H9 (cell line): ENCODE results near the gene EPHB2. TPM values are rescaled to one million over a fixed set of nuclear protein-coding genes. Genes with fewer than 3 reads are reported as not detected.

Experiments used
- DNase-seq: peaks from one replicate; pipeline ENCODE4 v3.0.0-alpha.2; 2017
- H2AFZ ChIP-seq: one replicate; pipeline ENCODE4 v1.6.1; 2013; ENCODE audit warnings: mild to moderate bottlenecking, low read length, control low read depth, moderate library complexity
- H2AK5ac ChIP-seq: 2 replicates; pipeline ENCODE4 v1.6.1; 2013; ENCODE audit warnings: low read length, control low read depth, mixed read lengths; ENCODE audit not compliant: insufficient read length
- H2BK120ac ChIP-seq: one replicate; pipeline ENCODE4 v1.6.1; 2013; ENCODE audit warnings: low read depth, mild to moderate bottlenecking, low read length, control low read depth, inconsistent platforms; ENCODE audit not compliant: poor library complexity, severe bottlenecking
- H2BK12ac ChIP-seq: 2 replicates; pipeline ENCODE4 v1.6.1; 2013; ENCODE audit warnings: low read length, control low read depth, mixed read lengths, low read depth; ENCODE audit not compliant: insufficient read length
- H2BK15ac ChIP-seq: 2 replicates; pipeline ENCODE4 v1.6.1; 2013; ENCODE audit warnings: low read depth, low read length, control low read depth
- H2BK20ac ChIP-seq: one replicate; pipeline ENCODE4 v1.6.1; 2013; ENCODE audit warnings: low read depth, mild to moderate bottlenecking, low read length, control low read depth, inconsistent platforms; ENCODE audit not compliant: poor library complexity, severe bottlenecking
- H2BK5ac ChIP-seq: 2 replicates; pipeline ENCODE4 v1.6.1; 2013; ENCODE audit warnings: low read length, control low read depth, mixed read lengths; ENCODE audit not compliant: insufficient read length
- H3K14ac ChIP-seq: 2 replicates; pipeline ENCODE4 v1.6.1; 2013; ENCODE audit warnings: low read length, control low read depth; ENCODE audit not compliant: insufficient read depth
- H3K18ac ChIP-seq: 2 replicates; pipeline ENCODE4 v1.6.1; 2013; ENCODE audit warnings: low read depth, mild to moderate bottlenecking, mixed read lengths, low read length, control low read depth; ENCODE audit not compliant: insufficient read length
- H3K23ac ChIP-seq: 2 replicates; pipeline ENCODE4 v1.6.1; 2013; ENCODE audit warnings: low read length, control low read depth, mixed read lengths, low read depth; ENCODE audit not compliant: insufficient read length
- H3K23me2 ChIP-seq: 2 replicates; pipeline ENCODE4 v1.6.1; 2013; ENCODE audit warnings: low read depth, mild to moderate bottlenecking, mixed read lengths, low read length, control low read depth; ENCODE audit not compliant: insufficient read length, poor library complexity, severe bottlenecking
- H3K27ac ChIP-seq: 2 replicates; pipeline ENCODE4 v1.5.1; 2013; ENCODE audit warnings: low read length, control low read depth, mixed read lengths, low read depth; ENCODE audit not compliant: insufficient read length
- H3K27me3 ChIP-seq: 2 replicates; pipeline ENCODE4 v1.6.1; 2013; ENCODE audit warnings: low read length, control low read depth, inconsistent platforms; ENCODE audit not compliant: insufficient read depth
- H3K4ac ChIP-seq: 2 replicates; pipeline ENCODE4 v1.6.1; 2013; ENCODE audit warnings: low read depth, mild to moderate bottlenecking, control low read depth, inconsistent platforms, low read length, moderate library complexity
- H3K4me1 ChIP-seq: 2 replicates; pipeline ENCODE4 v1.6.1; 2013; ENCODE audit warnings: low read length, control low read depth, inconsistent platforms; ENCODE audit not compliant: insufficient read depth
- H3K4me2 ChIP-seq: 2 replicates; pipeline ENCODE4 v1.6.1; 2013; ENCODE audit warnings: low read length, control low read depth, mixed read lengths; ENCODE audit not compliant: insufficient read length, insufficient read depth
- H3K56ac ChIP-seq: 2 replicates; pipeline ENCODE4 v1.6.1; 2013; ENCODE audit warnings: low read depth, mild to moderate bottlenecking, mixed read lengths, low read length, control low read depth; ENCODE audit not compliant: insufficient read length
- H3K79me1 ChIP-seq: 2 replicates; pipeline ENCODE4 v1.6.1; 2013; ENCODE audit warnings: low read depth, mild to moderate bottlenecking, moderate library complexity, low read length, control low read depth, inconsistent platforms; ENCODE audit not compliant: insufficient read depth, poor library complexity, severe bottlenecking
- H3K79me2 ChIP-seq: 2 replicates; pipeline ENCODE4 v1.6.1; 2013; ENCODE audit warnings: low read length, control low read depth, inconsistent platforms; ENCODE audit not compliant: insufficient read depth
- H3K9ac ChIP-seq: 2 replicates; pipeline ENCODE4 v1.6.1; 2013; ENCODE audit warnings: low read length, control low read depth, mixed read lengths; ENCODE audit not compliant: insufficient read length; ENCODE audit errors: extremely low read depth
- H3K9me3 ChIP-seq: one replicate; pipeline ENCODE4 v1.6.1; 2013; ENCODE audit warnings: low read depth, low read length, inconsistent platforms; ENCODE audit not compliant: control insufficient read depth
- H3T11ph ChIP-seq: one replicate; pipeline ENCODE4 v1.6.1; 2013; ENCODE audit warnings: mild to moderate bottlenecking, low read length, control low read depth, inconsistent platforms
- H4K20me1 ChIP-seq: one replicate; pipeline ENCODE4 v1.6.1; 2013; ENCODE audit not compliant: control insufficient read depth, insufficient read length, insufficient read depth
- H4K5ac ChIP-seq: 2 replicates; pipeline ENCODE4 v1.6.1; 2013; ENCODE audit warnings: low read depth, mild to moderate bottlenecking, mixed read lengths, low read length, control low read depth; ENCODE audit not compliant: insufficient read length
- H4K8ac ChIP-seq: replicated peaks from 2 replicates; pipeline ENCODE4 v1.6.1; 2013; ENCODE audit warnings: low read length, control low read depth, mixed read lengths, low read depth; ENCODE audit not compliant: insufficient read length
- H4K91ac ChIP-seq: 2 replicates; pipeline ENCODE4 v1.6.1; 2013; ENCODE audit warnings: low read depth, mild to moderate bottlenecking, moderate library complexity, mixed read lengths, low read length, control low read depth; ENCODE audit not compliant: insufficient read length
- H3K27ac Mint-ChIP-seq, 3 experiments: 2 replicates in 2 of 3; 3 replicates in 1 of 3; pipeline ENCODE4 v1.8.0; 2020 to 2021; ENCODE audit warnings: mixed read lengths in 3 of 3, mild to moderate bottlenecking in 1 of 3, moderate library complexity in 1 of 3
- H3K27me3 Mint-ChIP-seq: 2 replicates; pipeline ENCODE4 v1.8.0; 2021; ENCODE audit warnings: low read depth, mild to moderate bottlenecking, moderate library complexity, mixed read lengths
- H3K36me3 Mint-ChIP-seq, 3 experiments: 2 replicates in 2 of 3; 3 replicates in 1 of 3; pipeline ENCODE4 v1.8.0; 2020 to 2021; ENCODE audit warnings: low read depth in 3 of 3, mixed read lengths in 3 of 3; ENCODE audit not compliant: insufficient read depth in 1 of 3
- H3K4me1 Mint-ChIP-seq, 2 experiments: 2 replicates each; pipeline ENCODE4 v1.8.0; 2020; ENCODE audit warnings: mixed read lengths in 2 of 2
- H3K4me3 Mint-ChIP-seq, 2 experiments: 2 replicates in 1 of 2; 3 replicates in 1 of 2; pipeline ENCODE4 v1.8.0; 2020 to 2021; ENCODE audit warnings: mild to moderate bottlenecking in 2 of 2, mixed read lengths in 2 of 2, moderate library complexity in 1 of 2
- H3K9me3 Mint-ChIP-seq, 2 experiments: 2 replicates in 1 of 2; 3 replicates in 1 of 2; pipeline ENCODE4 v1.8.0; 2020; ENCODE audit warnings: mild to moderate bottlenecking in 2 of 2, mixed read lengths in 2 of 2, moderate library complexity in 1 of 2
- CTCF ChIP-seq: fragments of 200-600 bp; sonication (generic); conservative IDR thresholded peaks from 3 replicates; pipeline ENCODE4 v1.8.0; 2021; ENCODE audit warnings: antibody characterized with exemption, mild to moderate bottlenecking
- WGBS: extraction: QIAGEN DNeasy Blood & Tissue Kit; methylation state at CpG from one replicate; pipeline ENCODE4 v1.1.7; 2013; ENCODE audit warnings: missing lambda C conversion rate, low lambda C conversion rate, mixed read lengths; ENCODE audit not compliant: insufficient read length; ENCODE audit errors: extremely low coverage; 5-methylcytosine and 5-hydroxymethylcytosine counted together
- total RNA-seq: library from RNA; stranded (reverse); gene quantifications from 2 replicates; pipeline ENCODE4 v1.2.1, GENCODE V29; 2021

The EPHB2 gene
- total RNA-seq, 1 experiment from 2014 or later = 9.5 TPM

- Histone ChIP-seq H3K4me2 (no peak overlapping the region), H3K4ac (no peak overlapping the region), H3T11ph (no peak overlapping the region), H3K14ac (no peak overlapping the region), H2BK20ac (no peak overlapping the region), H2AK5ac (no peak overlapping the region), H3K4me1 (no peaks in the 10 kb centered on the region), H3K23me2 (no peaks in the 10 kb centered on the region), H3K27ac (no peak overlapping the region), H2BK120ac (no peak overlapping the region), H2AFZ (no peak overlapping the region), H3K79me1 (no peaks in the 10 kb centered on the region), H3K18ac (no peak overlapping the region), H4K8ac (no peak overlapping the region), H3K79me2 (no peaks in the 10 kb centered on the region), H3K9ac (no peak overlapping the region), H3K9me3 (no peaks in the 10 kb centered on the region), H3K56ac (no peak overlapping the region), H3K23ac (no peak overlapping the region), H2BK15ac (no peak overlapping the region; the same call in 1 of the 2 replicates), H4K20me1 (no peaks in the 10 kb centered on the region), H3K27me3 (no peaks in the 10 kb centered on the region), H4K91ac (peak overlapping the region; percentile 32), H2BK5ac (no peak overlapping the region), H4K5ac (no peak overlapping the region), H2BK12ac (no peak overlapping the region)
- no peaks in the 10 kb centered on the region for H3K9me3 Mint-ChIP-seq
- no peak overlapping the region for H3K27ac Mint-ChIP-seq
- no peak for TF ChIP-seq CTCF
- no peak overlapping the region for H3K4me3 Mint-ChIP-seq
- H3K4me1 Mint-ChIP-seq = peaks cover 12 to 18% of the 10 kb centered on the region in 2 experiments
- no CpG with 5 or more reads among the region's 7 CpGs for WGBS
- no peaks in the 10 kb centered on the region; the same call in 1 of the 2 replicates for H3K27me3 Mint-ChIP-seq
- H3K36me3 Mint-ChIP-seq = no peaks in the 10 kb centered on the region
- DNase-seq = no peak
Measured at GRCh38 chr1:22915231-22915630, 204.6 kb downstream of the EPHB2 start.
